ENCODE measurements around the gene KLHL10. TPM values are rescaled to one million over a fixed set of nuclear protein-coding genes. Genes with fewer than 3 reads are reported as not detected.

KLHL10 gene
- total RNA-seq, 4 donors from 2014 or later: 0.62 to 2.7 (median 1.4) TPM

DNA sequence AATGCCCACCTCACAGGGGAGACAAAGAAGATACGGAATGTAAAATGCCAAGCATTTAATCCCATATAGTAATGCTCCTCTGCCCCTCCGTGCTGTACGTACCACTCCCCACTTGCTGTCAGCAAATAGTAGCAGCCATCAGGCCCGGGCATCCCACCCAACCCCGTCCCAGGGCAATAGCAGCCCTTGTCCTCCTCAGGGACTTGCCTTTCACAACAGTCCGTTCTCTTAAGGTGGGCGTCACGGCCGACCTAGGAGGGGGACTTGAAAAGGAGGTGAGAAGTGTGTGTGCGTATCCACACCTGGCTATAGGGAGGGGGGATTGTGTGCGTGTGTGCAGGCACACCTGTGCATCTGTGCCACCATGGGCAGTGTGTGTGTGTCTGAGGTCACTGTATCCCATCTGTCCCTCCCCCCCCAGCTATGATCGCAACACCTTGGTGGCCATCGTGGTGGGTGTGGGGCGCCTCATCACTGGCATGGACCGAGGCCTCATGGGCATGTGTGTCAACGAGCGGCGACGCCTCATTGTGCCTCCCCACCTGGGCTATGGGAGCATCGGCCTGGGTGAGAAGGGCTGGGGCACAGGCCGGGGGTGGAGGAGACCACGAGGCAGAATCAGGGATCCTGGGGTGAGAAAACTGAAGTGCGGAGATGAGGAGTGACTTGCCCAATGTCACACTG is 20.8 kb upstream of the KLHL10 start:
- 92 to 100% methylated on average over 1 to 8 of the region's 23 CpGs for WGBS, 2 donors (ENCODE audit: low coverage in 1 of 2)
- no peaks in the 10 kb centered on the region for H3K9me3 ChIP-seq
- no peak overlapping the region for H3K4me3 ChIP-seq
- H3K4me1 ChIP-seq: peaks cover 0 to 29% (median 0%) of the 10 kb centered on the region in 3 donors
- H3K27ac ChIP-seq: no peak overlapping the region
- no peak for ATAC-seq
- no peaks in the 10 kb centered on the region for H3K27me3 ChIP-seq
- H3K36me3 ChIP-seq: peaks cover 0 to 7% of the 10 kb centered on the region in 2 donors
- TF ChIP-seq, protein P1, sequence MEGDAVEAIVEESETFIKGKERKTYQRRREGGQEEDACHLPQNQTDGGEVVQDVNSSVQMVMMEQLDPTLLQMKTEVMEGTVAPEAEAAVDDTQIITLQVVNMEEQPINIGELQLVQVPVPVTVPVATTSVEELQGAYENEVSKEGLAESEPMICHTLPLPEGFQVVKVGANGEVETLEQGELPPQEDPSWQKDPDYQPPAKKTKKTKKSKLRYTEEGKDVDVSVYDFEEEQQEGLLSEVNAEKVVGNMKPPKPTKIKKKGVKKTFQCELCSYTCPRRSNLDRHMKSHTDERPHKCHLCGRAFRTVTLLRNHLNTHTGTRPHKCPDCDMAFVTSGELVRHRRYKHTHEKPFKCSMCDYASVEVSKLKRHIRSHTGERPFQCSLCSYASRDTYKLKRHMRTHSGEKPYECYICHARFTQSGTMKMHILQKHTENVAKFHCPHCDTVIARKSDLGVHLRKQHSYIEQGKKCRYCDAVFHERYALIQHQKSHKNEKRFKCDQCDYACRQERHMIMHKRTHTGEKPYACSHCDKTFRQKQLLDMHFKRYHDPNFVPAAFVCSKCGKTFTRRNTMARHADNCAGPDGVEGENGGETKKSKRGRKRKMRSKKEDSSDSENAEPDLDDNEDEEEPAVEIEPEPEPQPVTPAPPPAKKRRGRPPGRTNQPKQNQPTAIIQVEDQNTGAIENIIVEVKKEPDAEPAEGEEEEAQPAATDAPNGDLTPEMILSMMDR (IDR thresholded peaks at IDR 0.05): no peak
- TF ChIP-seq POLR2A (IDR thresholded peaks at IDR 0.05) (no peak), POLR2AphosphoS5 (IDR thresholded peaks at IDR 0.05) (no peak), EP300 (IDR thresholded peaks at IDR 0.05) (no peak)

DNA sequence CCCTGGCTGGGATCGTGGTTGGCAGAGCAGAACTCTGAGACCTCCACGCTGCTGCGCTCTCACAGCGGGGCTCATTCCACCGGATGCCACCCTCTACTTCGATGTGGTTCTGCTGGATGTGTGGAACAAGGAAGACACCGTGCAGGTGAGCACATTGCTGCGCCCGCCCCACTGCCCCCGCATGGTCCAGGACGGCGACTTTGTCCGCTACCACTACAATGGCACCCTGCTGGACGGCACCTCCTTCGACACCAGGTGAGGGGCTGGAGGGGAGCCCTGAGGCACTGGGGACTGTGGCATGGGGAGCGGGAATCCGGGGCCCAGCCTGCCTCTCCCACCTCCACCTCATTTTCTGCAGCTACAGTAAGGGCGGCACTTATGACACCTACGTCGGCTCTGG is 19.6 kb upstream of the KLHL10 start:
- H3K27me3 ChIP-seq: no peaks in the 10 kb centered on the region
- TF ChIP-seq POLR2AphosphoS5 (IDR thresholded peaks at IDR 0.05) (no peak), POLR2A (IDR thresholded peaks at IDR 0.05) (no peak), EP300 (IDR thresholded peaks at IDR 0.05) (no peak)
- TF ChIP-seq, protein P1 (IDR thresholded peaks at IDR 0.05): no peak
- no peak overlapping the region for H3K27ac ChIP-seq
- no peaks in the 10 kb centered on the region for H3K9me3 ChIP-seq
- no peak overlapping the region for H3K4me3 ChIP-seq
- H3K4me1 ChIP-seq: peaks cover 0 to 16% (median 0%) of the 10 kb centered on the region in 3 donors
- no peak for ATAC-seq
- peaks cover 0 to 7% of the 10 kb centered on the region in 2 donors for H3K36me3 ChIP-seq
- WGBS, 2 donors (ENCODE audit: low coverage in 1 of 2): 100% methylated on average over 1 of the region's 20 CpGs; no CpG with 5 or more reads in 1 of the 2 donors

DNA sequence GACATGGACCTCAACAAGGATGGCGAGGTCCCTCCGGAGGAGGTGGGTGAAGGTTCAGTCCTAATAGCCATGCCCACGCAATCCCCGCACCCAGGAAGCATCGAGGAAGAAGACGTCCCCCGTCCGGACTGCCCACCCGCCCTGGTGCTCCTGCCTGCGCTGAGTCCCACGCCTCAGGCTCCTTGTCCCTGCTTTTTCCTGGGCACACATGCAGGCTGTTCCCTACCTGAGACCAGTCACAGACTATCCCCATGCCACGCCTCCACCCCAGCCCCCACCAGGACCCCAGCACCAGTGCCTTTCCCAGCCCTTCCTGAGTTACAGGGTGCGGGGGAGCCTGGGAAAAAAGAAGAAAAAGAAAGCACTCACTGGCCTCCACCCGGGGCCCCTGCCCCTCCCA is 15.8 kb upstream of the KLHL10 start:
- 90 to 92% methylated on average over 2 to 4 of the region's 14 CpGs for WGBS, 2 donors (ENCODE audit: low coverage in 1 of 2)
- TF ChIP-seq POLR2AphosphoS5 (IDR thresholded peaks at IDR 0.05): no peak
- TF ChIP-seq, protein P1 (IDR thresholded peaks at IDR 0.05): no peak
- Histone ChIP-seq H3K36me3 (peaks cover 0 to 37% of the 10 kb centered on the region in 2 donors), H3K27me3 (no peaks in the 10 kb centered on the region), H3K4me1 (no peaks in the 10 kb centered on the region), H3K27ac (no peak overlapping the region), H3K9me3 (no peaks in the 10 kb centered on the region), H3K4me3 (no peak overlapping the region)
- ATAC-seq: no peak

DNA sequence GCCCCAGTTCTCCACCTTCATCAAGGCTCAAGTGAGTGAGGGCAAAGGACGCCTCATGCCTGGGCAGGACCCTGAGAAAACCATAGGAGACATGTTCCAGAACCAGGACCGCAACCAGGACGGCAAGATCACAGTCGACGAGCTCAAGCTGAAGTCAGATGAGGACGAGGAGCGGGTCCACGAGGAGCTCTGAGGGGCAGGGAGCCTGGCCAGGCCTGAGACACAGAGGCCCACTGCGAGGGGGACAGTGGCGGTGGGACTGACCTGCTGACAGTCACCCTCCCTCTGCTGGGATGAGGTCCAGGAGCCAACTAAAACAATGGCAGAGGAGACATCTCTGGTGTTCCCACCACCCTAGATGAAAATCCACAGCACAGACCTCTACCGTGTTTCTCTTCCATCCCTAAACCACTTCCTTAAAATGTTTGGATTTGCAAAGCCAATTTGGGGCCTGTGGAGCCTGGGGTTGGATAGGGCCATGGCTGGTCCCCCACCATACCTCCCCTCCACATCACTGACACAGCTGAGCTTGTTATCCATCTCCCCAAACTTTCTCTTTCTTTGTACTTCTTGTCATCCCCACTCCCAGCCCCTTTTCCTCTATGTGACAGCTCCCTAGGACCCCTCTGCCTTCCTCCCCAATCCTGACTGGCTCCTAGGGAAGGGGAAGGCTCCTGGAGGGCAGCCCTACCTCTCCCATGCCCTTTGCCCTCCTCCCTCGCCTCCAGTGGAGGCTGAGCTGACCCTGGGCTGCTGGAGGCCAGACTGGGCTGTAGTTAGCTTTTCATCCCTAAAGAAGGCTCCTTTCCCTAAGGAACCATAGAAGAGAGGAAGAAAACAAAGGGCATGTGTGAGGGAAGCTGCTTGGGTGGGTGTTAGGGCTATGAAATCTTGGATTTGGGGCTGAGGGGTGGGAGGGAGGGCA is 15.1 kb upstream of the KLHL10 start:
- TF ChIP-seq, protein P1 (IDR thresholded peaks at IDR 0.05): no peak
- no peak for TF ChIP-seq POLR2AphosphoS5 (IDR thresholded peaks at IDR 0.05)
- TF ChIP-seq POLR2A (IDR thresholded peaks at IDR 0.05): no peak
- no peak for TF ChIP-seq EP300 (IDR thresholded peaks at IDR 0.05)
- Histone ChIP-seq H3K4me1 (no peaks in the 10 kb centered on the region), H3K4me3 (no peak overlapping the region), H3K36me3 (peaks cover 0 to 44% of the 10 kb centered on the region in 2 donors), H3K9me3 (no peaks in the 10 kb centered on the region), H3K27ac (no peak overlapping the region), H3K27me3 (no peaks in the 10 kb centered on the region)
- WGBS, 2 donors (ENCODE audit: low coverage in 1 of 2): 47 to 54% methylated on average over 2 to 3 of the region's 12 CpGs
- no peak for ATAC-seq
